ENCODE data around the gene TTC39C. TPM values are rescaled to one million over a fixed set of nuclear protein-coding genes. Genes with fewer than 3 reads are reported as not detected.

The TTC39C gene
- total and polyA plus RNA-seq, 10 donors = 15.4 to 52.3 (median 29.3) TPM

DNA sequence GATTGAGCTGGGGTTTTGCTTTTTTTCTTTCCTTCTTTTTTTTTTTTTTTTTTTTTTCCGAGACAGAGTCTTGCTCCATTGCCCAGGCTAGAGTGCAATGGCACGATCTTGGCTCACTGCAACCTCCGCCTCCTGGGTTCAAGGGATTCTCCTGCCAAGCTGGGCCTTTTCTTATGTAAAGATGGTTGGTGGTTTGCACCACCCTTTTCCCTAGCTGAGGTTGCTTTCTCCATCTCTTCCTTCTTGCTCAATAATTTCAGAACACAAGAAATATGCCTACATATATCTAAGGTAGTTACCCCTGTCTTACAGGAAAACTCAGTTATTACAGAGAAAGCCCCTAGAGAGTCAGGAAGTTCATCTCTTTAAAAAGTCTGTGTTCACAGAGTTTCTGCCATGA lies 7.0 kb downstream of the TTC39C start:
- intact Hi-C loops (cut with DNase I; ENCODE audit: low total_unique reads) = no loop called here
- H3K9me3 ChIP-seq = no peaks in the 10 kb centered on the region
- no peak overlapping the region for H3K4me3 ChIP-seq
- peaks cover 0 to 11% (median 0%) of the 10 kb centered on the region in 6 donors for H3K36me3 ChIP-seq
- no peaks in the 10 kb centered on the region for H3K27me3 ChIP-seq (replicated peaks in 1 of 7)
- no peak for DNase-seq
- no peak for TF ChIP-seq POLR2A (IDR thresholded peaks at IDR 0.05)
- no peak for TF ChIP-seq POLR2AphosphoS5 (IDR thresholded peaks at IDR 0.05)
- TF ChIP-seq, protein P1, sequence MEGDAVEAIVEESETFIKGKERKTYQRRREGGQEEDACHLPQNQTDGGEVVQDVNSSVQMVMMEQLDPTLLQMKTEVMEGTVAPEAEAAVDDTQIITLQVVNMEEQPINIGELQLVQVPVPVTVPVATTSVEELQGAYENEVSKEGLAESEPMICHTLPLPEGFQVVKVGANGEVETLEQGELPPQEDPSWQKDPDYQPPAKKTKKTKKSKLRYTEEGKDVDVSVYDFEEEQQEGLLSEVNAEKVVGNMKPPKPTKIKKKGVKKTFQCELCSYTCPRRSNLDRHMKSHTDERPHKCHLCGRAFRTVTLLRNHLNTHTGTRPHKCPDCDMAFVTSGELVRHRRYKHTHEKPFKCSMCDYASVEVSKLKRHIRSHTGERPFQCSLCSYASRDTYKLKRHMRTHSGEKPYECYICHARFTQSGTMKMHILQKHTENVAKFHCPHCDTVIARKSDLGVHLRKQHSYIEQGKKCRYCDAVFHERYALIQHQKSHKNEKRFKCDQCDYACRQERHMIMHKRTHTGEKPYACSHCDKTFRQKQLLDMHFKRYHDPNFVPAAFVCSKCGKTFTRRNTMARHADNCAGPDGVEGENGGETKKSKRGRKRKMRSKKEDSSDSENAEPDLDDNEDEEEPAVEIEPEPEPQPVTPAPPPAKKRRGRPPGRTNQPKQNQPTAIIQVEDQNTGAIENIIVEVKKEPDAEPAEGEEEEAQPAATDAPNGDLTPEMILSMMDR (IDR thresholded peaks at IDR 0.05 in 8 of 11, conservative IDR thresholded peaks at IDR 0.05 in 3 of 11) = no peak
- peak overlapping the region in 3 of 8 donors; percentile 22 to 59 (median 26) for H3K27ac ChIP-seq
- 43 to 76% (median 61%) methylated on average over 3 of the region's 3 CpGs for WGBS, 5 donors
- peaks cover 27 to 97% (median 85%) of the 10 kb centered on the region in 6 donors for H3K4me1 ChIP-seq

DNA sequence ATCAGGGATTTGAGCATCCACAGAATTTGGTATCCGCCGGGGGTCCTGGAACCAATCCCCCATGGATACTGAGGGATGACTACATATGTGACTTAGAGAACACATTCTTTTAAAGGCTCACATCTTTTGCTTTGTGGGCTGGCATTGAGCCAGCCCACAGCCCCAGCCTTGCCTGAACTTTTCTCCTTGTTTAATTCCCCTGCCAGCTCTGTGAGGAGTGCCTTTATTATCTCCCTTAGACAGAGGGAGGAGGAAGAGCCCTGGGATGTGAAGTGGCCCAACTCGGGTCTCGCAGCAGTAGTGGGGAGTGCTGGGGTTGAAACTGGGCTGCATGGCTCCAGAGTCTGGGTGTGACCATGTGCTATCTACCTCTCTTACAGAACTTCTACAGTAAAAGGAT lies 7.6 kb downstream of the TTC39C start:
- no peak for DNase-seq
- 56 to 69% (median 68%) methylated on average over 4 of the region's 4 CpGs for WGBS, 5 donors
- no peak for TF ChIP-seq POLR2AphosphoS5 (IDR thresholded peaks at IDR 0.05)
- TF ChIP-seq, protein P1 (IDR thresholded peaks at IDR 0.05 in 8 of 11, conservative IDR thresholded peaks at IDR 0.05 in 3 of 11) = no peak
- TF ChIP-seq POLR2A (IDR thresholded peaks at IDR 0.05) = no peak
- no peaks in the 10 kb centered on the region for H3K9me3 ChIP-seq
- no peaks in the 10 kb centered on the region for H3K27me3 ChIP-seq (replicated peaks in 1 of 7)
- no peak overlapping the region for H3K4me3 ChIP-seq
- H3K27ac ChIP-seq = peak overlapping the region in 3 of 8 donors; percentile 12 to 59 (median 26)
- intact Hi-C loops (cut with DNase I; ENCODE audit: low total_unique reads) = no loop called here
- peaks cover 0 to 11% (median 0%) of the 10 kb centered on the region in 6 donors for H3K36me3 ChIP-seq
- H3K4me1 ChIP-seq = peaks cover 23 to 97% (median 84%) of the 10 kb centered on the region in 6 donors

DNA sequence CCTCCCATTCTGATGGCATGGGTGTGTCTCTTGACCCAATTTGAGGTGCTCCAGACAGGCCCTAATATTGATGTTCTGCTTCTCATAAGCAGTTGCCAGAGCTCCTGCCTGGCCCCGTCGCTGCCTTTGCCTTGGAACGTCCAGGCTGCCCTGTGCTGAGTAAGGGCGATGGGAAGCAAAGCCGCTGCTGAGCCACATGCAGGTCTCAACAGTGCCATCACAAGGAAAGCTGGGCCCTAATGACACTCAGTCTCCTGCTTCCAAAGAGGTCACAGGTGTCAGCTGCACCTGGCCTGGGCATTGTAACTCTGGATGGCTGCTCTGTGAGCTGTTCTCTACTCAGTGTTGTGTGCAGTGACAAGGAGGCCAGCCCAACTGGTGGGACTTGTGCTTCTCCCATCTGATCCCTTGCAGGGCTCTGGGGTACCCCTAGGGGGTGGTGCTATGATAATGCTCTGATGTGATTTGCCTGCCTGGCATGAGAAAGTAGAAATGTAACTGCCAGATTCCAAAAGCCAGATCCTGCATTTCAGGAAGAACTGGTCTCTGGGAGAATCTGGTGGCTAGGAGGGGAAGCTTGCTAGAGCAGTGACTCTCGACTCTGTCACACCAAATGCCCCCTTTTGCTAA lies 8.7 kb downstream of the TTC39C start:
- H3K27ac ChIP-seq = no peak overlapping the region
- no peak overlapping the region for H3K4me3 ChIP-seq
- intact Hi-C loops (cut with DNase I; ENCODE audit: low total_unique reads) = no loop called here
- TF ChIP-seq POLR2AphosphoS5 (IDR thresholded peaks at IDR 0.05) = no peak
- TF ChIP-seq, protein P1 (IDR thresholded peaks at IDR 0.05 in 8 of 11, conservative IDR thresholded peaks at IDR 0.05 in 3 of 11) = no peak
- no peak for TF ChIP-seq POLR2A (IDR thresholded peaks at IDR 0.05)
- no peak for DNase-seq
- no peaks in the 10 kb centered on the region for H3K27me3 ChIP-seq (replicated peaks in 1 of 7)
- no peaks in the 10 kb centered on the region for H3K9me3 ChIP-seq
- WGBS, 5 donors = 88 to 99% (median 91%) methylated on average over 6 of the region's 6 CpGs
- H3K4me1 ChIP-seq = peaks cover 26 to 97% (median 79%) of the 10 kb centered on the region in 6 donors
- peaks cover 0 to 11% (median 0%) of the 10 kb centered on the region in 6 donors for H3K36me3 ChIP-seq

DNA sequence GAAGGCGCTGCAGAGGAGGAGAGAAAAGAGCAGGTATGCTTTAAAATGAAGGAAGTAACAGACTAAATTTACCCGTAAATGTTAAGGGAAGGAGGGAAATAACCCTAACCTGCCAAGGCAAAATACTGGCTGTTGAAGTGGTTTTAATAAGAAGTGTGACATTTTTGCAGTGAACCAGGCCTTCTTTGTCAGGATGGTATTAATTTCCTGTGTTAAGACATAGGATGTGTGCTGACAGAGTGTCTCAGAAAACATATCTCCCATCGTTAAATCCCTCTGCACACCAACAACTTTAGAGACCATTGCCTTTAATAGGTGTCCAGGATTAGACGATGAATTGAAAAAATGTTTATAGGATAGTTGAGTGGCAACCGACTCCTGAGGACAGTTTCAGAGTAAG lies 9.9 kb downstream of the TTC39C start:
- H3K4me3 ChIP-seq = no peak overlapping the region
- H3K9me3 ChIP-seq = no peaks in the 10 kb centered on the region
- no peaks in the 10 kb centered on the region for H3K27me3 ChIP-seq (replicated peaks in 1 of 7)
- 65 to 75% (median 74%) methylated on average over 5 of the region's 5 CpGs for WGBS, 5 donors
- peak overlapping the region in 2 of 8 donors; percentile 9 to 16 for H3K27ac ChIP-seq
- TF ChIP-seq POLR2A (IDR thresholded peaks at IDR 0.05) (no peak), POLR2AphosphoS5 (IDR thresholded peaks at IDR 0.05) (no peak)
- TF ChIP-seq, protein P1 (IDR thresholded peaks at IDR 0.05 in 8 of 11, conservative IDR thresholded peaks at IDR 0.05 in 3 of 11) = no peak
- no peak for DNase-seq
- H3K4me1 ChIP-seq = peaks cover 21 to 94% (median 68%) of the 10 kb centered on the region in 6 donors
- peaks cover 0 to 11% (median 0%) of the 10 kb centered on the region in 6 donors for H3K36me3 ChIP-seq
- intact Hi-C loops (cut with DNase I; ENCODE audit: low total_unique reads) = no loop called here
